HEK293 (cell line): Measurements from ENCODE around the gene S100A14.

Source experiments
- CTCF ChIA-PET: fragments of 350-600 bp; formaldehyde crosslinking; extraction: SDS; loops from one replicate; lab custom pipeline; 2021; ENCODE audit warnings: antibody characterized with exemption; lab: Yijun Ruan, JAX
- POLR2A ChIA-PET: fragments of 300-600 bp; formaldehyde crosslinking; extraction: SDS; loops from one replicate; lab custom pipeline; 2020; ENCODE audit warnings: antibody characterized with exemption, inconsistent platforms; lab: Yijun Ruan, JAX
- H3K27ac ChIP-seq: fragments of 200-500 bp; sonication (Bioruptor generic); 2 replicates; pipeline ENCODE4 v1.5.1; 2014; ENCODE audit warnings: low read depth, low read length, control low read depth, inconsistent platforms; ENCODE audit errors: extremely low read depth
- H3K36me3 ChIP-seq, 2 experiments: fragments of 200-500 bp in 1 of 2; sonication (Bioruptor generic) in 1 of 2; 1 replicate in 1 of 2; 2 replicates in 1 of 2; pipeline ENCODE4 v1.5.1; 2014 to 2017; ENCODE audit warnings: inconsistent platforms in 2 of 2, low read length in 2 of 2; ENCODE audit not compliant: control insufficient read depth in 2 of 2, insufficient read depth in 1 of 2
- H3K4me1 ChIP-seq: fragments of 200-500 bp; sonication (Bioruptor generic); 2 replicates; pipeline ENCODE4 v1.5.1; 2014; ENCODE audit warnings: mild to moderate bottlenecking, low read length, inconsistent platforms; ENCODE audit not compliant: control insufficient read depth, insufficient read depth
- H3K4me3 ChIP-seq: 2 replicates; pipeline ENCODE4 v1.5.1; 2011; ENCODE audit warnings: low read depth, mild to moderate bottlenecking, control low read depth, low read length, moderate library complexity
- H3K9me3 ChIP-seq: fragments of 200-500 bp; sonication (Bioruptor generic); 2 replicates; pipeline ENCODE4 v1.5.1; 2014; ENCODE audit warnings: low read depth, low read length, inconsistent platforms; ENCODE audit not compliant: control insufficient read depth, insufficient read depth
- HOXC10 ChIP-seq: sonication (generic); formaldehyde crosslinking; IDR thresholded peaks from 2 replicates; pipeline ENCODE4 v1.8.1; 2023; ENCODE audit warnings: mild to moderate bottlenecking, missing genetic modification reagents
- KLF17 ChIP-seq: fragments of 450-650 bp; formaldehyde crosslinking; IDR thresholded peaks from 2 replicates; pipeline ENCODE4 v1.5.1; 2016; ENCODE audit warnings: missing biosample characterization, missing genetic modification characterization
- MYNN ChIP-seq: fragments of 450-650 bp; formaldehyde crosslinking; IDR thresholded peaks from 2 replicates; pipeline ENCODE4 v1.5.1; 2016; ENCODE audit warnings: missing biosample characterization, missing genetic modification characterization, borderline replicate concordance
- SCRT2 ChIP-seq: fragments of 450-650 bp; formaldehyde crosslinking; IDR thresholded peaks from 2 replicates; pipeline ENCODE4 v1.5.1; 2016; ENCODE audit warnings: missing biosample characterization, missing genetic modification characterization
- SETDB1 ChIP-seq: IDR thresholded peaks from one replicate; pipeline ENCODE4 v1.6.1; 2017; ENCODE audit warnings: mild to moderate bottlenecking, low read length, moderate library complexity, mixed read lengths; ENCODE audit not compliant: insufficient read length
- YY2 ChIP-seq: fragments of 450-650 bp; formaldehyde crosslinking; IDR thresholded peaks from 2 replicates; pipeline ENCODE4 v1.5.1; 2016; ENCODE audit warnings: missing biosample characterization, missing genetic modification characterization
- ZBTB17 ChIP-seq: fragments of 450-650 bp; formaldehyde crosslinking; IDR thresholded peaks from 2 replicates; pipeline ENCODE4 v1.5.1; 2016; ENCODE audit warnings: missing biosample characterization, missing genetic modification characterization
- ZFP41 ChIP-seq: fragments of 450-650 bp; formaldehyde crosslinking; IDR thresholded peaks from 2 replicates; pipeline ENCODE4 v1.5.1; 2016; ENCODE audit warnings: missing biosample characterization, missing genetic modification characterization, borderline replicate concordance
- ZFP69B ChIP-seq: fragments of 450-650 bp; formaldehyde crosslinking; IDR thresholded peaks from 2 replicates; pipeline ENCODE4 v1.5.1; 2016; ENCODE audit warnings: missing biosample characterization, missing genetic modification characterization
- ZIC2 ChIP-seq: fragments of 450-650 bp; formaldehyde crosslinking; IDR thresholded peaks from 2 replicates; pipeline ENCODE4 v1.5.1; 2016; ENCODE audit warnings: missing biosample characterization, missing genetic modification characterization
- ZNF10 ChIP-seq: fragments of 450-650 bp; formaldehyde crosslinking; IDR thresholded peaks from 2 replicates; pipeline ENCODE4 v1.5.1; 2017; ENCODE audit warnings: missing biosample characterization, missing genetic modification characterization
- ZNF121 ChIP-seq: fragments of 450-650 bp; formaldehyde crosslinking; IDR thresholded peaks from 2 replicates; pipeline ENCODE4 v1.5.1; 2016; ENCODE audit warnings: missing biosample characterization, missing genetic modification characterization
- ZNF223 ChIP-seq: fragments of 450-650 bp; formaldehyde crosslinking; IDR thresholded peaks from 2 replicates; pipeline ENCODE4 v1.5.1; 2016; ENCODE audit warnings: missing biosample characterization, missing genetic modification characterization
- ZNF24 ChIP-seq: fragments of 450-650 bp; formaldehyde crosslinking; IDR thresholded peaks from 2 replicates; pipeline ENCODE4 v1.5.1; 2016; ENCODE audit warnings: missing biosample characterization, missing genetic modification characterization
- ZNF48 ChIP-seq: fragments of 450-650 bp; formaldehyde crosslinking; IDR thresholded peaks from 2 replicates; pipeline ENCODE4 v1.5.1; 2016; ENCODE audit warnings: missing biosample characterization, missing genetic modification characterization
- ZNF501 ChIP-seq: fragments of 450-650 bp; formaldehyde crosslinking; IDR thresholded peaks from 2 replicates; pipeline ENCODE4 v1.5.1; 2016; ENCODE audit warnings: missing biosample characterization, missing genetic modification characterization
- ZNF561 ChIP-seq: fragments of 450-650 bp; IDR thresholded peaks from 2 replicates; pipeline ENCODE4 v1.5.1; 2018; ENCODE audit warnings: missing biosample characterization, missing genetic modification characterization, borderline replicate concordance
- ZNF600 ChIP-seq: fragments of 450-650 bp; formaldehyde crosslinking; IDR thresholded peaks from 2 replicates; pipeline ENCODE4 v1.5.1; 2016; ENCODE audit warnings: missing biosample characterization, missing genetic modification characterization
- ZNF621 ChIP-seq: fragments of 450-650 bp; formaldehyde crosslinking; IDR thresholded peaks from 2 replicates; pipeline ENCODE4 v1.5.1; 2017; ENCODE audit warnings: missing biosample characterization, missing genetic modification characterization
- ZNF658 ChIP-seq: fragments of 450-650 bp; formaldehyde crosslinking; IDR thresholded peaks from 2 replicates; pipeline ENCODE4; 2016; ENCODE audit warnings: missing biosample characterization, missing genetic modification characterization
- TF ChIP-seq, protein P1 (sequence below): fragments of 450-650 bp; formaldehyde crosslinking; IDR thresholded peaks from 2 replicates; pipeline ENCODE4 v1.5.1; 2016; ENCODE audit warnings: missing biosample characterization, missing genetic modification characterization
- TF ChIP-seq, protein P2 (sequence below): fragments of 450-650 bp; formaldehyde crosslinking; IDR thresholded peaks from 2 replicates; pipeline ENCODE4 v1.5.1; 2017; ENCODE audit warnings: missing biosample characterization, missing genetic modification characterization
- TF ChIP-seq, protein P3 (sequence below): fragments of 450-650 bp; formaldehyde crosslinking; IDR thresholded peaks from 2 replicates; pipeline ENCODE4 v1.5.1; 2017; ENCODE audit warnings: missing biosample characterization, missing genetic modification characterization

Gene S100A14

DNA sequence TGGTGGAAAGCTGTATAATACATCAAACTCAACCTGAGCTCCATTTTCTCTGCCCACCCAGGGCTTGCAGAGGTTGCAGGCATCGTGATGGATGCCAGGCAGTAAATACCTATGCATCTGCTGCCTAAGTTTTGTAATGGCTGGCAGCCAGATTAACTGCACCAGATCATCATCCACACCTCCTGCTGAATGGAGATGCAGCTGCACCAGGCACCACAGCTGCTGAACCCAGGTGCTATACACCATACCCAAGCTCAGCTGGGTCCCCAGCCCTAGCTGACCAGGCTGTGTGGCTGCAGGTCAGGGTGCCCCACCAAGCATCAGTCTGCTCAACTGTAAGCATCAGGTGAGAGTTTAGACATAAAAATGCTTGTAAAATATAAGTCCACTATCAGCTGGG, 35.6 kb upstream of the S100A14 start:
- ChIA-PET POLR2A (interaction anchor here (0.6 to 2.2 kb wide), 5 partner anchors 8 to 114 kb away, joined by 3 to 9 read pairs (median 4); partner anchors contain the start of genes S100A1 and S100A13), CTCF (no interaction called here)
- no peak overlapping the region for H3K27ac ChIP-seq
- H3K9me3 ChIP-seq, result no peaks in the 10 kb centered on the region
- no peaks in the 10 kb centered on the region for H3K4me1 ChIP-seq
- H3K4me3 ChIP-seq, result no peak overlapping the region
- no peak for TF ChIP-seq ZFP41 (tag by site-specific recombination)
- TF ChIP-seq ZBTB17 (tag by site-specific recombination), result peak; percentile 83
- no peak for TF ChIP-seq ZNF501
- no peak for TF ChIP-seq MYNN (tag by site-specific recombination)
- no peak for TF ChIP-seq ZNF621
- TF ChIP-seq KLF17 (tag by site-specific recombination), result no peak
- TF ChIP-seq, protein P1, sequence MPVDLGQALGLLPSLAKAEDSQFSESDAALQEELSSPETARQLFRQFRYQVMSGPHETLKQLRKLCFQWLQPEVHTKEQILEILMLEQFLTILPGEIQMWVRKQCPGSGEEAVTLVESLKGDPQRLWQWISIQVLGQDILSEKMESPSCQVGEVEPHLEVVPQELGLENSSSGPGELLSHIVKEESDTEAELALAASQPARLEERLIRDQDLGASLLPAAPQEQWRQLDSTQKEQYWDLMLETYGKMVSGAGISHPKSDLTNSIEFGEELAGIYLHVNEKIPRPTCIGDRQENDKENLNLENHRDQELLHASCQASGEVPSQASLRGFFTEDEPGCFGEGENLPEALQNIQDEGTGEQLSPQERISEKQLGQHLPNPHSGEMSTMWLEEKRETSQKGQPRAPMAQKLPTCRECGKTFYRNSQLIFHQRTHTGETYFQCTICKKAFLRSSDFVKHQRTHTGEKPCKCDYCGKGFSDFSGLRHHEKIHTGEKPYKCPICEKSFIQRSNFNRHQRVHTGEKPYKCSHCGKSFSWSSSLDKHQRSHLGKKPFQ (tag by site-specific recombination), result no peak
- no peak for TF ChIP-seq SETDB1
- no peak for TF ChIP-seq ZNF48
- TF ChIP-seq ZNF600, result 0 out of 2 replicates have a peak, but pooled peaks have one; percentile 46
- TF ChIP-seq ZNF10 (tag by site-specific recombination), result no peak
- TF ChIP-seq HOXC10 (CRISPR knock-in tag), result no peak
- no peak for TF ChIP-seq ZNF121 (tag by site-specific recombination)
- H3K36me3 ChIP-seq, result peaks cover 0 to 7% of the 10 kb centered on the region in 2 experiments; a peak in 1 of 3 replicates

GRCh38 chr1:153649863-153650235, 33.7 kb upstream of the S100A14 start:
- CTCF ChIA-PET, result no interaction called here

DNA sequence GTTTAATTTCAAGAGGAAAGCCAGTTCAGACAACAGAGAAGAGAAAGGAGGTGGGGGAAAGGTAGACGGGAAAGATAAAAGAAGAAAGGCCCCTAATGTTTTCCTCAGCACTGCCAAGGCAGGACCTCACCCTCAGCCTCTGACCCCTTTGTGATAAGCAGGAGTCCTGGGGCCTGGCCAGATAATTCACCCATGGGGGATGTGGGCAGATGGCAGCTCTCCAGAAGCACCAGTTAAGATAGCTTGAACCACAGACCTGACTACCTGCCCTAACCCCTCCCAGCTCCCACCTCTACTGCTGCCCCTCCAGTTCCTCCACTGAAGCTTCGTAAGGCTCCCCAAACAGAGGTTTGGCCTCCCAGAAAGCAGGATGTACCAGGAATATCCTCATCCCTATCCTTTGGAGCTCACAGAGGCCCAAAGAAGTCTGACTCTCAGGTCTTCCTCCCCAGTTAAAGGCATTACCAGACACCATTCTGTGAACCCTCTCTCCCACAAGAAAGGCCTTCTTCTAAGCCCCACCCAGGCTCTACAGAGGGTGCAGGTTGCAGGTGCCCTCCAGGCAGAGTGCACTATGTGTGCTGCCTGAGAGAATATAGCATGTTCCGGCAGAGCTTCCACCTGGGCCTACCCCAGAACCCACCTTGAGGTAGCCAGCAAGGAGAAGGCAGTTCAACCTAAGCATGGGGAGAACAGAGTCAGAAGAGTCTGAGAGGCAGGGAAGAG, 33.2 kb upstream of the S100A14 start:
- ChIA-PET CTCF (interaction anchor here (0.6 to 2.8 kb wide), 3 partner anchors 22 to 139 kb away, joined by 3 to 8 read pairs (median 3); partner anchors contain the start of gene S100A13), POLR2A (interaction anchor here (1.5 to 2.7 kb wide), 4 partner anchors 10 to 15 kb away, joined by 5 to 16 read pairs (median 6); partner anchors contain the start of genes CHTOP and SNAPIN)
- Histone ChIP-seq H3K36me3 (peaks cover 12 to 32% of the 10 kb centered on the region in 2 experiments), H3K9me3 (no peaks in the 10 kb centered on the region), H3K4me3 (no peak overlapping the region), H3K4me1 (no peaks in the 10 kb centered on the region), H3K27ac (no peak overlapping the region)
- TF ChIP-seq ZNF561 (tag by site-specific recombination) (no peak), ZNF24 (no peak), ZFP69B (no peak), ZIC2 (tag by site-specific recombination) (no peak), ZNF223 (tag by site-specific recombination) (no peak), YY2 (tag by site-specific recombination) (no peak), ZNF658 (tag by site-specific recombination) (no peak)
- TF ChIP-seq, protein P2, sequence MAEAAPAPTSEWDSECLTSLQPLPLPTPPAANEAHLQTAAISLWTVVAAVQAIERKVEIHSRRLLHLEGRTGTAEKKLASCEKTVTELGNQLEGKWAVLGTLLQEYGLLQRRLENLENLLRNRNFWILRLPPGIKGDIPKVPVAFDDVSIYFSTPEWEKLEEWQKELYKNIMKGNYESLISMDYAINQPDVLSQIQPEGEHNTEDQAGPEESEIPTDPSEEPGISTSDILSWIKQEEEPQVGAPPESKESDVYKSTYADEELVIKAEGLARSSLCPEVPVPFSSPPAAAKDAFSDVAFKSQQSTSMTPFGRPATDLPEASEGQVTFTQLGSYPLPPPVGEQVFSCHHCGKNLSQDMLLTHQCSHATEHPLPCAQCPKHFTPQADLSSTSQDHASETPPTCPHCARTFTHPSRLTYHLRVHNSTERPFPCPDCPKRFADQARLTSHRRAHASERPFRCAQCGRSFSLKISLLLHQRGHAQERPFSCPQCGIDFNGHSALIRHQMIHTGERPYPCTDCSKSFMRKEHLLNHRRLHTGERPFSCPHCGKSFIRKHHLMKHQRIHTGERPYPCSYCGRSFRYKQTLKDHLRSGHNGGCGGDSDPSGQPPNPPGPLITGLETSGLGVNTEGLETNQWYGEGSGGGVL (tag by site-specific recombination), result no peak

More at GRCh38 chr1:153649863-153650235, 33.7 kb upstream of the S100A14 start:
- Histone ChIP-seq H3K36me3 (peaks cover 7 to 26% of the 10 kb centered on the region in 2 experiments), H3K4me3 (no peak overlapping the region), H3K4me1 (no peaks in the 10 kb centered on the region), H3K9me3 (no peaks in the 10 kb centered on the region), H3K27ac (no peak overlapping the region)
- POLR2A ChIA-PET, result interaction anchor here (1.5 to 2.7 kb wide), 3 partner anchors 9 to 16 kb away, joined by 5 to 16 read pairs (median 7); partner anchors contain the start of genes CHTOP and SNAPIN
- TF ChIP-seq SCRT2 (tag by site-specific recombination), result peak; percentile 34; the same call in 1 of the 2 replicates
- TF ChIP-seq, protein P3, sequence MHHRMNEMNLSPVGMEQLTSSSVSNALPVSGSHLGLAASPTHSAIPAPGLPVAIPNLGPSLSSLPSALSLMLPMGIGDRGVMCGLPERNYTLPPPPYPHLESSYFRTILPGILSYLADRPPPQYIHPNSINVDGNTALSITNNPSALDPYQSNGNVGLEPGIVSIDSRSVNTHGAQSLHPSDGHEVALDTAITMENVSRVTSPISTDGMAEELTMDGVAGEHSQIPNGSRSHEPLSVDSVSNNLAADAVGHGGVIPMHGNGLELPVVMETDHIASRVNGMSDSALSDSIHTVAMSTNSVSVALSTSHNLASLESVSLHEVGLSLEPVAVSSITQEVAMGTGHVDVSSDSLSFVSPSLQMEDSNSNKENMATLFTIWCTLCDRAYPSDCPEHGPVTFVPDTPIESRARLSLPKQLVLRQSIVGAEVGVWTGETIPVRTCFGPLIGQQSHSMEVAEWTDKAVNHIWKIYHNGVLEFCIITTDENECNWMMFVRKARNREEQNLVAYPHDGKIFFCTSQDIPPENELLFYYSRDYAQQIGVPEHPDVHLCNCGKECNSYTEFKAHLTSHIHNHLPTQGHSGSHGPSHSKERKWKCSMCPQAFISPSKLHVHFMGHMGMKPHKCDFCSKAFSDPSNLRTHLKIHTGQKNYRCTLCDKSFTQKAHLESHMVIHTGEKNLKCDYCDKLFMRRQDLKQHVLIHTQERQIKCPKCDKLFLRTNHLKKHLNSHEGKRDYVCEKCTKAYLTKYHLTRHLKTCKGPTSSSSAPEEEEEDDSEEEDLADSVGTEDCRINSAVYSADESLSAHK (tag by site-specific recombination), result no peak
